Fibroblast of mammary gland (primary cell): Measurements from ENCODE around the gene MAPK1IP1L.
"Not testable (repeated sequence)": the region's sequence is repeated elsewhere in the genome, so short reads cannot be mapped to it uniquely, and the experiment has no call there.

Experiments used
- DNase-seq: peaks from one replicate; pipeline ENCODE4 v3.0.0-alpha.2; 2010; ENCODE audit warnings: low read depth
- H3K4me3 ChIP-seq: 2 replicates; pipeline ENCODE4 v1.5.1; 2011; ENCODE audit warnings: low read depth, mild to moderate bottlenecking, low read length, moderate library complexity; ENCODE audit not compliant: control insufficient read depth
- TF ChIP-seq, protein P1 (sequence below): conservative IDR thresholded peaks from 2 replicates; pipeline ENCODE4 v1.5.1; 2011; ENCODE audit warnings: low read depth, low read length, inconsistent platforms; ENCODE audit not compliant: control insufficient read depth, insufficient read depth

MAPK1IP1L gene

DNA sequence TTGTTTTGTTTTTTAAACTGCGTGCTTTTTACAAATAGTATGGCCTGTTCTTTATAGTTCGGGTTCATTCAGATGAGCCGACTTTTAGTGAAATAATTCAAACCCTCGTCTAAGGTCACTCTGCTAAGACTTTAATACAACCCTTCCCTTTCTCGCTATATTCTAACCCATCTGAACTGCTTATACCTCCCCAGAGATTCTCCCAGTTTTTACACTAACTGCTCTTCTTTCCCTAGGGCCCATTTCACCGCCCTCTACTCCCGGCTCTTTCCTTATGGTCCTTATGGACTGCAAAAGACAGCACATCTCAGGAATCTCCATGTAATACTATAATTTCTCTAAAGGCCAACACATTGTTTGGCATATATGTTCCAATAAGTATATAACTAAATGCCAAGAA is 2.1 kb downstream of the MAPK1IP1L start:
- no peak overlapping the region for H3K4me3 ChIP-seq
- TF ChIP-seq, protein P1, sequence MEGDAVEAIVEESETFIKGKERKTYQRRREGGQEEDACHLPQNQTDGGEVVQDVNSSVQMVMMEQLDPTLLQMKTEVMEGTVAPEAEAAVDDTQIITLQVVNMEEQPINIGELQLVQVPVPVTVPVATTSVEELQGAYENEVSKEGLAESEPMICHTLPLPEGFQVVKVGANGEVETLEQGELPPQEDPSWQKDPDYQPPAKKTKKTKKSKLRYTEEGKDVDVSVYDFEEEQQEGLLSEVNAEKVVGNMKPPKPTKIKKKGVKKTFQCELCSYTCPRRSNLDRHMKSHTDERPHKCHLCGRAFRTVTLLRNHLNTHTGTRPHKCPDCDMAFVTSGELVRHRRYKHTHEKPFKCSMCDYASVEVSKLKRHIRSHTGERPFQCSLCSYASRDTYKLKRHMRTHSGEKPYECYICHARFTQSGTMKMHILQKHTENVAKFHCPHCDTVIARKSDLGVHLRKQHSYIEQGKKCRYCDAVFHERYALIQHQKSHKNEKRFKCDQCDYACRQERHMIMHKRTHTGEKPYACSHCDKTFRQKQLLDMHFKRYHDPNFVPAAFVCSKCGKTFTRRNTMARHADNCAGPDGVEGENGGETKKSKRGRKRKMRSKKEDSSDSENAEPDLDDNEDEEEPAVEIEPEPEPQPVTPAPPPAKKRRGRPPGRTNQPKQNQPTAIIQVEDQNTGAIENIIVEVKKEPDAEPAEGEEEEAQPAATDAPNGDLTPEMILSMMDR, result no peak

DNA sequence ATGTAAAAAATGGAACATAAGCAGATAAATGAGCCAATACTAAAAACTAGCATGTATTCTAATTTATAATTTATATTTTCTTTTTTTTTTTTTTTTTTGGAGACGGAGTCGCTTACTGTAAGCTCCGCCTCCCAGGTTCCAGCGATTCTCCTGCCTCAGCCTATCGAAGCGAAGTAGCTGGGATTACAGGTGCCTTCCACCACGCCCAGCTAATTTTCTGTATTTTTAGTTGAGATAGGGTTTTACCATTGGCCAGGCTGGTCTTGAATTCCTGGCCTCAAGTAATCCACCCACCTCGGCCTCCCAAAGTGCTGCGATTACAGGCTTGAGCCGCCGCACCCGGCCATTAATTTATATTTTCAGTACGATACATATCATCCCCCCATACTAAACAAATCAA is 2.7 kb downstream of the MAPK1IP1L start:
- TF ChIP-seq, protein P1, result no peak
- no peak overlapping the region for H3K4me3 ChIP-seq
- no peak for DNase-seq

More for the DNA sequence above, 2.1 kb downstream of the MAPK1IP1L start:
- no peak for DNase-seq

- TF ChIP-seq, protein P1, result no peak
Observed at GRCh38 chr14:55057919-55058318, 6.5 kb downstream of the MAPK1IP1L start.

GRCh38 chr14:55059333-55059732 is 7.9 kb downstream of the MAPK1IP1L start:
- no peak overlapping the region for H3K4me3 ChIP-seq
- DNase-seq, result no peak
- TF ChIP-seq, protein P1, result no peak

More at GRCh38 chr14:55057919-55058318, 6.5 kb downstream of the MAPK1IP1L start:
- peak; percentile 64 for DNase-seq
- H3K4me3 ChIP-seq, result no peak overlapping the region

DNA sequence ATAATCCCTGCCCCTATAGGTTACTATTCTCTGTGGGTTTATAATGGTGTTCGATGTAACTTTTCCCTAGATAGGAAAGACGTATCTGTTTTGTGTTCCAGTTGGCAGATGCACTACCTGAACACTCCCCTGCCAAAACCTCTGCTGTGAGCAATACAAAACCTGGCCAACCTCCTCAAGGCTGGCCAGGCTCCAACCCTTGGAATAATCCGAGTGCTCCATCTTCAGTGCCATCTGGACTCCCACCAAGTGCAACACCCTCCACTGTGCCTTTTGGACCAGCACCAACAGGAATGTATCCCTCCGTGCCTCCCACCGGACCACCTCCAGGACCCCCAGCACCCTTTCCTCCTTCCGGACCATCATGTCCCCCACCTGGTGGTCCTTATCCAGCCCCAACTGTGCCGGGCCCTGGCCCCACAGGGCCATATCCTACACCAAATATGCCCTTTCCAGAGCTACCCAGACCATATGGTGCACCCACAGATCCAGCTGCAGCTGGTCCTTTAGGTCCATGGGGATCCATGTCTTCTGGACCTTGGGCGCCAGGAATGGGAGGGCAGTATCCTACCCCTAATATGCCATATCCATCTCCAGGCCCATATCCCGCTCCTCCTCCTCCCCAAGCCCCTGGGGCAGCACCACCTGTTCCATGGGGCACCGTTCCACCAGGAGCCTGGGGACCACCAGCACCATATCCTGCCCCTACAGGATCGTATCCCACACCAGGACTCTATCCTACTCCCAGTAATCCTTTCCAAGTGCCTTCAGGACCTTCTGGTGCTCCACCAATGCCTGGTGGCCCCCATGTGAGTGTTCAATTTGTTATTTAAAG is 11.3 kb downstream of the MAPK1IP1L start:
- no peak overlapping the region for H3K4me3 ChIP-seq
- DNase-seq, result no peak
- TF ChIP-seq, protein P1, result no peak

DNA sequence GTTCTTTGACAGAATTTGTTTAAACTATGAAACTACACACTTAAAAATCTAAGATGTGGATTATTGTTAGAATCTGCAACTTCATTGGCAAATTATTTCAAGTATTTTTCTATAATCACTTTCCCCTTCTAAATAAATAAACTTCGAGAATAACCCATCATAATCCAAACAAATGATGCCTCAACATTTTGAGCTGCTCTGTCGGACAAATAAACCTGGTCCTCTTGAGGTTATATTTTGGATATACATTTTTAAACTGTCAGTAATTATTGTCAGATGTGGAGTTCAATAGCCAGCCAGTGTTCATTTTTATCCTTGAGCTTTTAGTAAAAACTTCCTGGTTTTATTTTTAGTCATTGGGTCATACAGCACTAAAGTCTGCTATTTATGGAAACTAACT is 13.4 kb downstream of the MAPK1IP1L start:
- not testable (repeated sequence) for DNase-seq, H3K4me3 ChIP-seq

- no peak overlapping the region for H3K4me3 ChIP-seq
- TF ChIP-seq, protein P1, result no peak
- DNase-seq, result no peak
Observed at GRCh38 chr14:55065411-55065810, 14.0 kb downstream of the MAPK1IP1L start.
